Peyer's patch (tissue), 4 donors: ENCODE measurements around the gene PVR.

ENCODE experiments used
- CTCF ChIP-seq, 6 experiments: fragments of 450-650 bp in 4 of 6; fragments of 200-600 bp in 2 of 6; sonication (generic) in 1 of 6; IDR thresholded peaks; one replicate each; pipeline ENCODE4 v1.5.1; 2017 to 2019; ENCODE audit warnings: antibody characterized with exemption in 6 of 6, mild to moderate bottlenecking in 3 of 6, moderate library complexity in 1 of 6
- POLR2A ChIP-seq, 2 donors: fragments of 450-650 bp; IDR thresholded peaks; one replicate each; pipeline ENCODE4 v1.5.1; 2017; ENCODE audit warnings: antibody characterized with exemption in 2 of 2, mild to moderate bottlenecking in 2 of 2, moderate library complexity in 2 of 2

- TF ChIP-seq POLR2A (IDR thresholded peaks at IDR 0.05) (no peak), CTCF (IDR thresholded peaks at IDR 0.05) (no peak)
Observed at GRCh38 chr19:44609219-44609618, 34.5 kb upstream of the PVR start.
